Measurements from ENCODE around the gene HARBI1. TPM values are rescaled to one million over a fixed set of nuclear protein-coding genes. Genes with fewer than 3 reads are reported as not detected.

Gene HARBI1
- total RNA-seq, 1 experiment from 2014 or later: 6.3 TPM

DNA sequence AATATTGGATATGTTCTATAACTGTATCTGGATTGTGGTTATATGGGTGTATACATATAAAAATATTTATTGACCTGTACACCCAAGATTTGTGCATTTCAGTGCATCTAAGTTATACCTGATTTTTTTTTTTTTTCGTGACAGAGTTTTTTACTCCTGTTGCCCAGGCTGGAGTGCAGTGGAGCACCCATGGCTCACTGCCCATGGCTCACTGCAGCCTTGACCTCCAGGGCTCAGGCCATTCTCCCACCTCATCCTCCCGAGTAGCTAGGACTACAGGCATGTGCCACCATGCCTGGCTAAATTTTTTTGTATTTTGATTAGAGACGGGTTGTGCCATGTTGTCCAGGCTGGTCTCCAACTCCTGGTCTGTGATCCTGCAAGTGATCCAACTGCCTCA, 24.6 kb upstream of the HARBI1 start:
- Histone ChIP-seq H3K4me1 (ENCODE audit: insufficient read depth, low read length) (no peaks in the 10 kb centered on the region), H3K27me3 (ENCODE audit: insufficient read depth, low read length) (no peaks in the 10 kb centered on the region), H2BK120ac (ENCODE audit: low read depth, low read length, poor library complexity, severe bottlenecking) (no peak overlapping the region), H3K23me2 (ENCODE audit: insufficient read length, low read depth, low read length, poor library complexity, severe bottlenecking) (no peaks in the 10 kb centered on the region), H3K79me1 (ENCODE audit: insufficient read depth, low read depth, low read length, poor library complexity, severe bottlenecking) (no peaks in the 10 kb centered on the region), H3K27ac (ENCODE audit: insufficient read length, low read depth, low read length) (no peak overlapping the region), H2AFZ (ENCODE audit: low read length) (no peak overlapping the region), H3K9me3 (ENCODE audit: control insufficient read depth, low read depth, low read length) (no peaks in the 10 kb centered on the region), H2BK15ac (ENCODE audit: low read depth, low read length) (no peak overlapping the region), H4K91ac (ENCODE audit: insufficient read length, low read depth, low read length) (no peak overlapping the region), H4K20me1 (ENCODE audit: control insufficient read depth, insufficient read depth, insufficient read length) (no peaks in the 10 kb centered on the region), H2AK5ac (ENCODE audit: insufficient read length, low read length) (no peak overlapping the region), H3K14ac (ENCODE audit: insufficient read depth, low read length) (no peak overlapping the region), H4K8ac (replicated peaks; ENCODE audit: insufficient read length, low read depth, low read length) (no peak overlapping the region), H2BK20ac (ENCODE audit: low read depth, low read length, poor library complexity, severe bottlenecking) (no peak overlapping the region), H3K9ac (ENCODE audit: extremely low read depth, insufficient read length, low read length) (no peak overlapping the region), H3K4me2 (ENCODE audit: insufficient read depth, insufficient read length, low read length) (no peak overlapping the region), H3K18ac (ENCODE audit: insufficient read length, low read depth, low read length) (no peak overlapping the region), H4K5ac (ENCODE audit: insufficient read length, low read depth, low read length) (no peak overlapping the region), H2BK12ac (ENCODE audit: insufficient read length, low read depth, low read length) (no peak overlapping the region), H3K23ac (ENCODE audit: insufficient read length, low read depth, low read length) (no peak overlapping the region), H3K79me2 (ENCODE audit: insufficient read depth, low read length) (no peaks in the 10 kb centered on the region), H3K56ac (ENCODE audit: insufficient read length, low read depth, low read length) (no peak overlapping the region), H2BK5ac (ENCODE audit: insufficient read length, low read length) (no peak overlapping the region), H3K4ac (ENCODE audit: low read depth, low read length) (no peak overlapping the region), H3T11ph (ENCODE audit: low read length) (no peak overlapping the region)
- H3K4me1 Mint-ChIP-seq: no peaks in the 10 kb centered on the region
- no peaks in the 10 kb centered on the region for H3K9me3 Mint-ChIP-seq
- no peaks in the 10 kb centered on the region for H3K27me3 Mint-ChIP-seq (ENCODE audit: low read depth)
- H3K4me3 Mint-ChIP-seq: no peak overlapping the region
- DNase-seq: no peak
- WGBS (ENCODE audit: extremely low coverage, insufficient read length, low lambda C conversion rate): no CpG with 5 or more reads among the region's 3 CpGs
- H3K27ac Mint-ChIP-seq: no peak overlapping the region
- TF ChIP-seq, protein P1, sequence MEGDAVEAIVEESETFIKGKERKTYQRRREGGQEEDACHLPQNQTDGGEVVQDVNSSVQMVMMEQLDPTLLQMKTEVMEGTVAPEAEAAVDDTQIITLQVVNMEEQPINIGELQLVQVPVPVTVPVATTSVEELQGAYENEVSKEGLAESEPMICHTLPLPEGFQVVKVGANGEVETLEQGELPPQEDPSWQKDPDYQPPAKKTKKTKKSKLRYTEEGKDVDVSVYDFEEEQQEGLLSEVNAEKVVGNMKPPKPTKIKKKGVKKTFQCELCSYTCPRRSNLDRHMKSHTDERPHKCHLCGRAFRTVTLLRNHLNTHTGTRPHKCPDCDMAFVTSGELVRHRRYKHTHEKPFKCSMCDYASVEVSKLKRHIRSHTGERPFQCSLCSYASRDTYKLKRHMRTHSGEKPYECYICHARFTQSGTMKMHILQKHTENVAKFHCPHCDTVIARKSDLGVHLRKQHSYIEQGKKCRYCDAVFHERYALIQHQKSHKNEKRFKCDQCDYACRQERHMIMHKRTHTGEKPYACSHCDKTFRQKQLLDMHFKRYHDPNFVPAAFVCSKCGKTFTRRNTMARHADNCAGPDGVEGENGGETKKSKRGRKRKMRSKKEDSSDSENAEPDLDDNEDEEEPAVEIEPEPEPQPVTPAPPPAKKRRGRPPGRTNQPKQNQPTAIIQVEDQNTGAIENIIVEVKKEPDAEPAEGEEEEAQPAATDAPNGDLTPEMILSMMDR (conservative IDR thresholded peaks at IDR 0.05): no peak
- H3K36me3 Mint-ChIP-seq (ENCODE audit: insufficient read depth in 1 of 3, low read depth in 3 of 3): peaks cover 14 to 49% (median 40%) of the 10 kb centered on the region in 3 experiments
